ENCODE measurements around the gene TNPO1. TPM values are rescaled to one million over a fixed set of nuclear protein-coding genes. Genes with fewer than 3 reads are reported as not detected.
"Not testable (repeated sequence)": the region's sequence is repeated elsewhere in the genome, so short reads cannot be mapped to it uniquely, and the experiment has no call there.

Gene TNPO1
- total and polyA plus RNA-seq, 9 of the 15 experiments (the other 6 are each of a cell fraction or from before 2014, with no cell fraction given), result 20.8 to 176 (median 97.9) TPM

- no peak for TF ChIP-seq ZNF217 (CRISPR knock-in tag; IDR thresholded peaks at IDR 0.05)
- no peak for TF ChIP-seq PML (IDR thresholded peaks at IDR 0.05; ENCODE audit: low read length)
- TF ChIP-seq POLR2G (IDR thresholded peaks at IDR 0.05; ENCODE audit: low read depth, low read length), result no peak
- no peak for TF ChIP-seq NFRKB (IDR thresholded peaks at IDR 0.05; ENCODE audit: low read depth)
These were observed 106.0 kb downstream of the TNPO1 start (continued) for GRCh38 chr5:72922422-72922821.

GRCh38 chr5:72925336-72926010 is 109.0 kb downstream of the TNPO1 start:
- no peaks in the 10 kb centered on the region for H3K9me3 ChIP-seq (replicated peaks; ENCODE audit: control insufficient read depth, insufficient read depth, low read depth, low read length)
- H3K9me1 ChIP-seq (ENCODE audit: control insufficient read depth, insufficient read depth, low read length), result no peaks in the 10 kb centered on the region
- no peak overlapping the region for H3K9ac ChIP-seq (ENCODE audit: insufficient read depth in 1 of 2, low read depth in 2 of 2, low read length in 2 of 2)
- no peak overlapping the region for H3K4me3 ChIP-seq
- no peak for TF ChIP-seq CSDE1 (IDR thresholded peaks at IDR 0.05)
- no peak for TF ChIP-seq CHD4 (IDR thresholded peaks at IDR 0.05; ENCODE audit: insufficient read depth, insufficient replicate concordance, low read depth, low read length, poor library complexity, severe bottlenecking)
- TF ChIP-seq SAFB2 (IDR thresholded peaks at IDR 0.05; ENCODE audit: borderline replicate concordance, low read depth, low read length, severe bottlenecking), result no peak
- no peak for TF ChIP-seq ATF2 (CRISPR knock-in tag; IDR thresholded peaks at IDR 0.05)
- TF ChIP-seq MCM3 (IDR thresholded peaks at IDR 0.05), result no peak
- intact Hi-C loops (cut with micrococcal nuclease), result no loop called here
- no peaks in the 10 kb centered on the region for H3K27me3 ChIP-seq (ENCODE audit: control insufficient read depth in 2 of 2, insufficient read depth in 2 of 2, low read length in 2 of 2)
- H3K79me2 ChIP-seq (ENCODE audit: control insufficient read depth, insufficient read depth, low read length), result no peaks in the 10 kb centered on the region
- FAIRE-seq, result no peak
- no peaks in the 10 kb centered on the region for H3K4me1 ChIP-seq (replicated peaks in 1 of 2; ENCODE audit: control insufficient read depth in 2 of 2, insufficient read depth in 2 of 2, low read length in 2 of 2)
- CTCF ChIA-PET (ENCODE audit: low intra/inter-chr PET ratio), result no interaction called here
- H3K4me2 ChIP-seq (ENCODE audit: insufficient read depth, low read length), result no peak overlapping the region
- ATAC-seq, result no peak
- no peak overlapping the region for H3K27ac ChIP-seq (ENCODE audit: extremely low read depth, low read depth, low read length)
- WGBS (ENCODE audit: insufficient coverage, low coverage, missing lambda C conversion rate), result 60% methylated on average over 30 of the region's 33 CpGs
- POLR2A ChIA-PET, result interaction anchor here (0.6 to 0.8 kb wide), 2 partner anchors 13 to 31 kb away, joined by 5 read pairs; no protein-coding TSS in a partner anchor
- in situ Hi-C loops (cut with MboI), result no loop called here
- no peak overlapping the region for H2AFZ ChIP-seq (ENCODE audit: low read depth, low read length)
- no peaks in the 10 kb centered on the region for H3K36me3 ChIP-seq (ENCODE audit: control insufficient read depth, insufficient read depth, low read length)
- H4K20me1 ChIP-seq (replicated peaks; ENCODE audit: control insufficient read depth, insufficient read depth, low read length), result no peaks in the 10 kb centered on the region
- no peak for DNase-seq (ENCODE audit: extremely low read depth in 1 of 4, low spot score in 3 of 4)
- BruUV-seq (replicated peaks), result no TSS peak

- BruUV-seq (replicated peaks); H3K27me3 ChIP-seq (ENCODE audit: control insufficient read depth in 2 of 2, insufficient read depth in 2 of 2, low read length in 2 of 2); DNase-seq (ENCODE audit: extremely low read depth in 1 of 4, low spot score in 3 of 4); H3K4me3 ChIP-seq; ATAC-seq; H3K9me1 ChIP-seq (ENCODE audit: control insufficient read depth, insufficient read depth, low read length); FAIRE-seq; H2AFZ ChIP-seq (ENCODE audit: low read depth, low read length); POLR2A ChIA-PET; in situ Hi-C loops (cut with MboI); H3K79me2 ChIP-seq (ENCODE audit: control insufficient read depth, insufficient read depth, low read length); H3K9ac ChIP-seq (ENCODE audit: insufficient read depth in 1 of 2, low read depth in 2 of 2, low read length in 2 of 2); H3K4me2 ChIP-seq (ENCODE audit: insufficient read depth, low read length); intact Hi-C loops (cut with micrococcal nuclease); H3K27ac ChIP-seq (ENCODE audit: extremely low read depth, low read depth, low read length); H3K36me3 ChIP-seq (ENCODE audit: control insufficient read depth, insufficient read depth, low read length); H3K4me1 ChIP-seq (replicated peaks in 1 of 2; ENCODE audit: control insufficient read depth in 2 of 2, insufficient read depth in 2 of 2, low read length in 2 of 2); CTCF ChIA-PET (ENCODE audit: low intra/inter-chr PET ratio); H3K9me3 ChIP-seq (replicated peaks; ENCODE audit: control insufficient read depth, insufficient read depth, low read depth, low read length); H4K20me1 ChIP-seq (replicated peaks; ENCODE audit: control insufficient read depth, insufficient read depth, low read length): not testable (repeated sequence)
- WGBS (ENCODE audit: insufficient coverage, low coverage, missing lambda C conversion rate), result 29% methylated on average over 2 of the region's 2 CpGs
These were observed 116.2 kb downstream of the TNPO1 start for GRCh38 chr5:72932686-72933085.
